Activated T-helper 17 cell treated with anti-CD3 and anti-CD28 coated beads, Interleukin-2, amount 50 U/mL, for 72 hours (primary cell): ENCODE data around the gene LRP5. TPM values are rescaled to one million over a fixed set of nuclear protein-coding genes. Genes with fewer than 3 reads are reported as not detected.
"Not testable (repeated sequence)": the region's sequence is repeated elsewhere in the genome, so short reads cannot be mapped to it uniquely, and the experiment has no call there.

Experiments
- ATAC-seq: fragments of 150-1000 bp; cut with Tn5 transposase; replicated peaks from 2 replicates; pipeline ENCODE4 v1.10.0; 2021; ENCODE audit warnings: mild to moderate bottlenecking, moderate library complexity
- H3K27ac Mint-ChIP-seq: one replicate; pipeline ENCODE4 v1.8.0; 2022; ENCODE audit warnings: mixed read lengths
- H3K27me3 Mint-ChIP-seq: one replicate; pipeline ENCODE4 v1.8.0; 2022; ENCODE audit warnings: mixed read lengths
- H3K36me3 Mint-ChIP-seq: one replicate; pipeline ENCODE4 v1.8.0; 2022; ENCODE audit warnings: low read depth, mild to moderate bottlenecking, mixed read lengths
- H3K4me1 Mint-ChIP-seq: one replicate; pipeline ENCODE4 v1.8.0; 2022; ENCODE audit warnings: mixed read lengths
- H3K4me3 Mint-ChIP-seq: one replicate; pipeline ENCODE4 v1.8.0; 2022; ENCODE audit warnings: mild to moderate bottlenecking, mixed read lengths
- H3K9me3 Mint-ChIP-seq: one replicate; pipeline ENCODE4 v1.8.0; 2022; ENCODE audit warnings: mixed read lengths
- total RNA-seq, 2 donors: library from RNA; stranded (reverse); gene quantifications; one replicate each; pipeline ENCODE4 v1.2.3, GENCODE V29; 2022

Gene LRP5
- total RNA-seq, 2 donors from 2014 or later: 4.6 to 6.0 TPM

GRCh38 chr11:68297052-68297378, 15.4 kb upstream of the LRP5 start:
- Mint-ChIP-seq H3K4me3 (no peak overlapping the region), H3K27me3 (no peaks in the 10 kb centered on the region), H3K9me3 (no peaks in the 10 kb centered on the region), H3K4me1 (no peaks in the 10 kb centered on the region), H3K27ac (no peak overlapping the region), H3K36me3 (no peaks in the 10 kb centered on the region)
- ATAC-seq: no peak

- Mint-ChIP-seq H3K27me3 (no peaks in the 10 kb centered on the region), H3K36me3 (no peaks in the 10 kb centered on the region), H3K4me3 (no peak overlapping the region), H3K9me3 (no peaks in the 10 kb centered on the region), H3K4me1 (no peaks in the 10 kb centered on the region), H3K27ac (no peak overlapping the region)
- ATAC-seq: peak; percentile 38
Observed at GRCh38 chr11:68297494-68297811, 14.9 kb upstream of the LRP5 start.

DNA sequence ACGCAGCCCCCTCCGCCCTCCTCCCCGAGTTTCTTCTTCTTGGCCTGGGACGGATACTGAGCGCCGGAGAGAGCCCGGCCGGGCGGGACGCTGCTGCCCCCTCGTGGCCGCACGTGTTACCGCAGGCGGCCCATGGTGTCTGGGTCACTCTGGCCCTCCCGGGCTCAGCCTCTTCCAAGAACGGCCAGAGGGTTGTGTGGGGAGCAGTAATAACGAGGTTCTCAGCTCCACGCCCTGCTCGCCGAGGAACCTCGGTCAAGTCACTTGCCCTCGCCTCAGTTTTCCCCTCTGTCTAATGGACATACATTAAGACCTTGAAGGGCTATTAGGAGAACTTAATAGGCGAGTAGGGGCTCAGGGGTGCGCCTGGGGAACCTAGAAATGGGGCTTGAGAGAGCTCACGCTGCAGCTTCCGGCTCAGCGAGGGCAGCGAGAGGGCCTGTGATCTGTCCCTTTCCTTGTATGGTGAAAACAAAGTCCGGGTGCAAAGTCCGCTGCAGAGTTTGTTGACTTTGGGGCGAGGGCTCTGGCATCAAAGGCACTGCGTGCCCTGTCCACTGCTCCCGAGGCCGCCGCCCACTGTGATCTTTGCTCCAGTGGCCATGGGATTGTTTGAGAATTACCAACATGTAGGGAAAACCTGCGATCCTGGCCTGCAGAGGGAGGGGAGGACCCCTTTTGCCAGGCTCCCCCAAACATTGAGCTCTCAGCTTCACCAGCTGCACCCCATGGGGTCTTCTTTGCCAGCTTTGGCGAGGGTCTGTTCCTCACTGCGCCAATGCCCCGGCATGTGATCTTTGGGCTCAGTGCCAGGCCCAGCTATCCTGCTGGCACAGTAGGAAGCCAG, 14.4 kb upstream of the LRP5 start:
- Mint-ChIP-seq H3K27me3 (no peaks in the 10 kb centered on the region), H3K9me3 (no peaks in the 10 kb centered on the region), H3K4me3 (no peak overlapping the region), H3K36me3 (no peaks in the 10 kb centered on the region), H3K27ac (no peak overlapping the region), H3K4me1 (no peaks in the 10 kb centered on the region)
- peak; percentile 98 for ATAC-seq

- Mint-ChIP-seq H3K9me3 (no peaks in the 10 kb centered on the region), H3K27ac (no peak overlapping the region), H3K27me3 (no peaks in the 10 kb centered on the region), H3K36me3 (no peaks in the 10 kb centered on the region), H3K4me1 (no peaks in the 10 kb centered on the region), H3K4me3 (no peak overlapping the region)
- no peak for ATAC-seq
Observed at GRCh38 chr11:68298659-68299516, 13.5 kb upstream of the LRP5 start.

- not testable (repeated sequence) for H3K27me3 Mint-ChIP-seq, H3K27ac Mint-ChIP-seq, H3K4me3 Mint-ChIP-seq, H3K36me3 Mint-ChIP-seq, H3K4me1 Mint-ChIP-seq, ATAC-seq, H3K9me3 Mint-ChIP-seq
Observed at GRCh38 chr11:68299517-68299879, 12.9 kb upstream of the LRP5 start.

DNA sequence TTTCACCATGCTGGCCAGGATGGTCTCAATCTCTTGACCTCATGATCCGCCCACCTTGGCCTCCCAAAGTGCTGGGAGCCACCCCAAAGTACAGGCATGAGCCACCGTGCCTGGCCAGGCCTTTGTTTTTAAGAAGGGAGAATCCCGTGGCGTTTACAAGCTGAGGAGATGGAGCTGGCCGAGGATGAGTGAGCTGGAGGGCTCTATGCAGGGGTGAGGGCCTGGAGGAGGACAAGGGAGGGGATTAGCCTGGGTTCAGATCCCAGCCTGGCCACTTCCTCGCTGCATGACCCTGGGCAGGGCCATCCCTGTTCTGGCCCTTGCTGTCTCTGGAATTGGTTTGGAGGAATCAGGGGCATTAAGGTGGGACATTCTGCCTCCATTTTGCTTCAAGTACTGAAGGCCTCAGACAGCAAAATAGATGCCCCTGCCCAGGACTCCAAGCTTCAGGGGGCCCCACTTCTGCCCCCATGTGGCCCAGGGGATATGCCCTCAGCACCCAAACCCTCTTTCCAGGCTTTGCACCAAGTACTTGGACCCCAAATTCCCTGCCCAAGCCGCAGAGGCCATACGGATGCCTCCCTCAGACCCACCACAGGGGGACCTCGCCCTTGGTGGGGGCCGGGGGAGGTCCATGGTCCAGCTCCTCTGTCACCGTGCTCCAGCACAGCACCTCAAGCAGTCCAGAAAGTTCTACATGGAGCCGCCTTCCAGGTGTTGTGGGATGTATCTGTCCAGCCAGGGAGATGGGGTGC, 12.1 kb upstream of the LRP5 start:
- no peaks in the 10 kb centered on the region for H3K9me3 Mint-ChIP-seq
- H3K27ac Mint-ChIP-seq: no peak overlapping the region
- no peak for ATAC-seq
- no peaks in the 10 kb centered on the region for H3K36me3 Mint-ChIP-seq
- H3K4me3 Mint-ChIP-seq: no peak overlapping the region
- H3K27me3 Mint-ChIP-seq: no peaks in the 10 kb centered on the region
- no peaks in the 10 kb centered on the region for H3K4me1 Mint-ChIP-seq

DNA sequence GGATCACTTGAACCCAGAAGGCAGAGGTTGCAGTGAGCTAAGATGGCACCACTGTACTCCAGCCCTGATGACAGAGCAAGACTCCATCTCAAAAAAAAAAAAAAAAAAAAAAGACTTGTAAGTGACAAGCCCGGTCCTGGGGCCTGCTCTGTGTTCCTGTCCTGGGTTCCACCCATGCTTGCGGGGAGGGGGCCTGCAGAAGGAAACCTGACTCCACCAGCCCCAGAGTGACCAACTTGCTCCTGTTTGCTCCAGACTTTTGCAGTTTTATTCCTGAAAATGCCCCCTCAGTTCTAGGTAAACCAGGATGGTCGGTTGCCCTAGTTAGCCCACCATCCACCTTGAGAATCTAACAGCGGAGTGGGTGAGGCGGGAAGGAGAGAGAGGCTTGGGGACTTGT, 10.1 kb upstream of the LRP5 start:
- Mint-ChIP-seq H3K4me3 (no peak overlapping the region), H3K4me1 (no peaks in the 10 kb centered on the region), H3K27ac (no peak overlapping the region), H3K9me3 (no peaks in the 10 kb centered on the region), H3K27me3 (no peaks in the 10 kb centered on the region), H3K36me3 (no peaks in the 10 kb centered on the region)
- no peak for ATAC-seq

DNA sequence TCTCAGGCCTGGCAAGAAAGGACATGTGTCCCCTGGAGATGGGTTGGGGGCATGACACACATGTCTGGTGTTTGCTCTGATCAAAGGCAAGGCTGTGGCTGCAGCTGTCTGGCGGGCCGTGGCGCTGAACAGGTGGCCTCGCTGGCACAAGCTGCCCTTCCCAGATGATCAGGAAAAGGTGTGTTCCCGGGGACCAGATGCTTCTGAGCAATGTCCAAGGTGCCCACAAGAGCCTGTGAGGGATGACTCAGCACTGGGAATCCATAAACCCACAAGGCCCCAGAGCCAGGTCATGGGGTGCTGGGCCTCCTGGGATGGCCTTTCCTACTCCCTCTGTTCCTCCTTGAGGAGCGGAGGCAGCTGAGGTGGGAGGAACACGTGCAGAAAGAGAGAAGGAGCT, 9.7 kb upstream of the LRP5 start:
- Mint-ChIP-seq H3K27ac (no peak overlapping the region), H3K4me3 (no peak overlapping the region), H3K9me3 (no peaks in the 10 kb centered on the region), H3K4me1 (no peaks in the 10 kb centered on the region), H3K27me3 (no peaks in the 10 kb centered on the region), H3K36me3 (no peaks in the 10 kb centered on the region)
- no peak for ATAC-seq

DNA sequence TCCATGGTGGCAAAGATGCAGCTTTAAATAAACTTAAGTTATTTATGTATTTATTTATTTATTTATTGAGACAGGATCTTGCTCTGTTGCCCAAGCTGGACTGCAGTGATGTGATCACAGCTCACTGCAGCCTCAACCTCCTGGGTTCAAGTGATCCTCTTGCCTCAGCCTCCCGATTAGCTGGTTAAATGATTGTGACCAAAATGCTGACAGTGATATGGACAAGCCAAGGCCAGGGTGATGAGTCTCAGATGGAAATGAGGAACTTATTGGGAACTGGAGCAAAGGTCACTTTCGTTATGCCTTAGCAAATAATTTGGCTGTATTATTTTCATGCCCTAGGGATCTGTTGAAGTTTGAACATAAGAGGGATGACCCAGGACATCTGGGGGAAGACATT, 9.3 kb upstream of the LRP5 start:
- no peaks in the 10 kb centered on the region for H3K4me1 Mint-ChIP-seq
- no peak overlapping the region for H3K27ac Mint-ChIP-seq
- no peak for ATAC-seq
- H3K36me3 Mint-ChIP-seq: no peaks in the 10 kb centered on the region
- H3K4me3 Mint-ChIP-seq: no peak overlapping the region
- no peaks in the 10 kb centered on the region for H3K9me3 Mint-ChIP-seq
- H3K27me3 Mint-ChIP-seq: no peaks in the 10 kb centered on the region

GRCh38 chr11:68303982-68304780, 8.2 kb upstream of the LRP5 start:
- Mint-ChIP-seq H3K36me3 (no peaks in the 10 kb centered on the region), H3K27me3 (no peaks in the 10 kb centered on the region), H3K4me1 (no peaks in the 10 kb centered on the region), H3K27ac (no peak overlapping the region), H3K4me3 (no peak overlapping the region), H3K9me3 (no peaks in the 10 kb centered on the region)
- no peak for ATAC-seq

- H3K36me3 Mint-ChIP-seq: no peaks in the 10 kb centered on the region
- H3K27me3 Mint-ChIP-seq: no peaks in the 10 kb centered on the region
- H3K9me3 Mint-ChIP-seq: no peaks in the 10 kb centered on the region
- H3K4me1 Mint-ChIP-seq: no peaks in the 10 kb centered on the region
- no peak for ATAC-seq
- no peak overlapping the region for H3K4me3 Mint-ChIP-seq
- no peak overlapping the region for H3K27ac Mint-ChIP-seq
Observed at GRCh38 chr11:68306636-68307035, 5.8 kb upstream of the LRP5 start.

DNA sequence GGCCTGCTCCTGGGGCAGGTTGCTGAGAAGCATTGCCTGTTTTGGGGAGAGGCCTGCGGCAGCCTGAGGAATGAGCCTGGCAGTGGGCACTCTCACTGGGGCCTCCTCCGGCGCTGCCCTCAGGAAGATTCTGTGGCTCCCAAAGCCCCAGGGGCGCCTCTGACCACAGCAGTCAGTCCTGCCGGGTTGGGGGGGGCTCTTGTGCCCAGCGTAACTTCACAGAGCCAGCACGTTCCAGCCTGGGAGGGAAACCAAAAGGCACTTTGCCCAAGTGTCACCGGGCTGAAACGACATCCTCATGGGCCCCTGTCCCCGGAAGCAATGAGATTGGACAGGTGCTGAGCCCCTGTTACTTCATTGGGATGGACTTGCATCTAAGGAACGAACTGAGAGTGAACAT, 4.3 kb upstream of the LRP5 start:
- ATAC-seq: no peak
- H3K36me3 Mint-ChIP-seq: no peaks in the 10 kb centered on the region

DNA sequence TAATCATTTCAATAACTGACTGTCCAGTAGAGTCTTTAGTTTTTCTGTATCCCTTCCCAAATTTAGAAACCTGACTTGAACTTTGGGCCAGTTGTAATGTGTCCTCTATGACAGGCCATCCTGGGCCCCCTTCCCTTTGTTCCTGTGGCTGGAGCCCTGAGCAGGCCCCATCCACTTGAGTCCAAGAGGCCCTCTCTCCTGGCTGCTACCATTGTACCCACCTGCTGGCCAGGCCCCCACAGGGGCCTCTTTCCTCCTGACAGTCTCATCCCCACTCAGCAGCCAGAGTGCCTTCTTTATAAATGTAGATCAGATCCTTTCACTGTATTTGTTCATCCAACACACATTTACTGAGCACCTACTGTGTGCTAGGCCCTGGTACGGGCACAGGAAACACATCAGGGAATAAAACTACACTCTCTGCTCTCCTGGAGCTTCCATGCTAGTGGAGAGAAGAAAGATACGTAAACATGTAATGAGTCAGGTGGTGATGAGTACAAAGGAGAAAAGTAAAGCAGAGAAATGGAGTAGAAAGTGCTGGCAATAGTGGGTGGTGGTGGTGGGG, 2.7 kb upstream of the LRP5 start:
- H3K27me3 Mint-ChIP-seq: no peaks in the 10 kb centered on the region
- ATAC-seq: no peak
- H3K36me3 Mint-ChIP-seq: no peaks in the 10 kb centered on the region
- H3K4me1 Mint-ChIP-seq: no peaks in the 10 kb centered on the region
- H3K4me3 Mint-ChIP-seq: no peak overlapping the region
- H3K27ac Mint-ChIP-seq: no peak overlapping the region
- no peaks in the 10 kb centered on the region for H3K9me3 Mint-ChIP-seq

More for the DNA sequence above, 4.3 kb upstream of the LRP5 start:
- Mint-ChIP-seq H3K27ac (no peak overlapping the region), H3K27me3 (no peaks in the 10 kb centered on the region), H3K4me3 (no peak overlapping the region), H3K9me3 (no peaks in the 10 kb centered on the region), H3K4me1 (no peaks in the 10 kb centered on the region)
